Activated T-helper 1 cell treated with anti-CD3 and anti-CD28 coated beads, Interleukin-2, amount 50 U/mL, for 16 hours (primary cell): ENCODE data around the gene NCAM1.

ENCODE experiments used
- DNase-seq, 2 donors: peaks; one replicate each; pipeline ENCODE4 v3.0.0-alpha.2; 2020; ENCODE audit warnings: low read depth in 1 of 2, low spot score in 1 of 2

The NCAM1 gene

DNA sequence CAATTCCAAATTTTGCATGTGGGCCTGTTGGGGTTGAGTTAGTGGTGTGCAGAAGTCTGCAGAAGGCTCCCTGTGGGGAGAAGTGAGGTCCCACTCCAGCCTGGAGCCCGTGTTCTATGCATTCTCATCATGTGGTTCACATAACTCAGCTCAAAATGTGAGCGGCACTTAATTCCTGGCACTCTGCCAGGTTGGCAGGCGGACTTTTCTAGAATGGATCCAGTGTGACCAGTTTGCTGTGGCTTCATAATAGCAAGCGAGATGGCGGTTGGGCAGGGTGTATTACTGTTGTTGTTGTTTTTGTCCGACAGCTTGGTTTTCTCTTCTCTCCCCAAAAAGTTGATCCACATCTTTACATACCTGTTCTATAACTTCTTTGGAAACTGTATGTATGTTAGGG is 206.4 kb downstream of the NCAM1 start:
- no peak for DNase-seq

DNA sequence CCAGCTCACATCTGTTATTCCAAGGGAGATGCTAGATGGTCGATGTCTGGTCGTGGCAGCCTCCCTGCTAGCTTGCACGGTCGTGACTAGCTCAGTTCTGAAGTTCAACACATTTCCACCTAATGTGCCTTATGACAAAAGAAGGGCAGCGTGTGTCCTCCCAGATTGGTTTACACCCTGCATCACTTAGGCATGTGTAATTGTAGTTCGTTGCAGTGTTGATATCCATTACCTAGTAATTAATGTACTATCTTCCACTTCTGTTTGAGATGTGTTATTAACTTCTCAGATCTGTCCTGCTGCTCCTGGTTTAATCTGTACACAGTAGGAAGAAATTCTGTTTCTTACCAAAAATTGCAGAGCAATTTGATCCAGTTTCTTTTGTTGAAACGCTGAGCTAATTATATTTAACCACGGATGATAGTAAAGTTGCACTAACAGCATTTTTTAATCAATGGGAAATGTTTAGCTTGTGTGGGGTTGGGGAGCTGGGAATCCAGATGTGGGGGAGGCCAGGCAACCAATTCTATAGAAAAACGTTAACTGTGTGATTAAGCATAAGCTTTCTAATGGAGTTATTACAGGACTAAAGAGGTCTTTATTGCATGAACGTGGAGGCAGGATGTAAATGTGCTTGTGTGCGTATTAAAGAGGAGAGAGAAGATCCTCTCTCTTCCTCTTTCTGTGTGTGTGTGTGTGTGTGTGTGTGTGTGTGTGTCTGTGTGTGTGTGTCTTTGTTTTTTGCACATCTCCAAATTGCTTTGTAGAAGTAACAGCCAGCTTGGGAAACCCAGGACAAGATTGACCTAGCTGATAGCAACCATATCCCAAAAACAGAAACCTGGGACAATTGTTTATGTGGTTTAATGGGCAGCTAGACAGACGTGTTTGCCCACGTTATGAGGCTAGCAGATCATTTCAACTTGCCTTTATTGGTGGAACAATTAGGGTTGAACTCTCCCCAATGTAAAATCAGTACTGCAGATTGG is 207.4 kb downstream of the NCAM1 start:
- no peak for DNase-seq

DNA sequence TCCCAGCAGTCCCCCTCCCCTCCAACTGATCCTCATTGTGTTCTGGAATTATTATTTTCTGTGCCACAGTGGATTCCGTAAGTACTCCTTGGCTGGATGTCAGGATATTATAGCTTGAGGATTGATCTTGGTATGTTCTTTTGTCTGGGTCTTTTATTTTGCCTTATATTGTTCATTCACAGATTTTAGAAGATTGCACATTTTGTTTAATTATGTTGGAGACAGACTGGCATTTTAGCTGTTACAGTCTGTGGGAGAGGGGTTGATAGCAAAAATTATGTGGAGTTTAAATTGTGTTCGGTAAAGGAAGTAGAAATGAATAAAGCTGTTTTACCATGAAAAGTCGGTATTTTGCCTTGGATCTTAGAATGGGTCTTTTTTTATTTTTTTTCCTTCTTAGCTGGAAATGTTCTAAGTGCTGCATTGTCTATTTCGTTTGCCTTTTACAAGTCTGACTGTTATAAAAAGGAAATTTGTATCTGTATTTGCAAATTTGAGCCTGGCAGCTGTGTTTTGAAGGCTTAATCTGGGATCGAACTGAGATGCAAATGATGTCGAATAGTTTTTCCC is 211.2 kb downstream of the NCAM1 start:
- DNase-seq, result no peak

DNA sequence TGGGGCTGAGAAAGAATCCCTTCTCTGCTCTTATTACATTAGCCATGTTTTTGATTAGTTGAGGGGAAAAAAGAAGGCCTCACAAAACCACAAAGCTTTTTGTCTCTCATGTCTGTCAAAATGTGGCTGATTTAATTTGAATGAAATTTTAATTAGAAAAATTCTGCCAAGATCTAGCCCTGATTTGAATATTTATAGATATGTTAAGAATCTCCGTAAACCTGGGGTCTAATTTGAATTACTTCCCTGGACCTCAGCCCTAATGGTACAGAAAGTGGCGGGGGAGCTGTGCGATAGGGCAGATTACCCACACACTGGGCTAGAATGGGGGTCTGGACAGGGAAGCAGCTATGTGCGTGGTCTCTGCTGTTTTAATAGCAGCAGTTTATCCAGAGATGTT is 211.9 kb downstream of the NCAM1 start:
- no peak for DNase-seq

DNA sequence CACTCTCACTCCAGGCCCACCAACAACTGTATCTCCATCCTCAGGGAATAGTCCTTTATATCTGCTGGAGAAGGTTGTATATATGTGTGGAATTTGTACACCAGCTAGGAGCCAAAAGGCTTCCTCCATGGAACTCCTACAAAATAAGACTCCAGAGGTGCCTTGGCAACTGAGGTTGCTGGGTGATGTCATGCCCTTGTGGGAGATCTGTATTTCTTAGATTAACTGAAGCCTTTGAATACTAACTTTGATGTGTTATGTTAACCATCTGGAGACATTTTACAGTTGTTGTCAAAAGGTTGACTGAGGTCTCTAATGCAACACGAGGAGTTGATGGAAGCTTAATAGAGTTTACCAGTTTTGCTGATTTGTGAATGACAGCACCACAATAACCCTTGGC is 213.7 kb downstream of the NCAM1 start:
- DNase-seq, result no peak

DNA sequence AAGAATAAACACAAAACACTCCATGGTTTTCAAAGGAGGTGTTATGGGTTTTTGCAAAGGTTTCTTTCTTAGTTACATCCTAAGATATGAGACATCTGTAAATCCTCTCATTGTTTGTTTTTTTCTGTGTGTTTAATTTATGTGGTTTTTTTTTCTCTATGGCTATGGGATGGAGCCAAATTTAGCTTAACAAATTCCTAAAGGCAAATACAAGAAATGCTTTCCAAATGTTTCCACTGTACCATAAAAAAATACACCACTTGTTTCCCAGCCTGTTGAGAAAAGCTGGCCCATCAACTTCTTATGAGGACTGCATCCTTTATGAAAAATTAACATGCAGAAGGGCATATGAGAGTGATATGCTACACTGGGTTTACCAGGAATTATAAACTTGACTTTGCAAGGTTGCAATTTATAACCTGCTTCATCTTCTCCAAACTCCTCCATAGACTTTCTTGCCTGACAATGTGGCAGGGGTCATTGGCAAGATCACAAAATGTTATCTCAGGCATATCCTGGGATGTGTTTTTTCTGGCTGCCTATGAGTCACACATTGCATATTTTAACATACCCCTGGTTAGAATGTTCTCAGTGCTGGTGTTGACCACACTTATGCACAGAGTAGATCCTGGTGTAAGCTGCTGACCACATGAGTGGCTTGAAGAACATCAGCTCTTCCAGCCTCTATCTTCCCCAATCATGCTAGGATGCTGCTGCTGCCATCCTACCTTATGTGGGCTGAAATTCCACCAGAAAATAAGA is 215.6 kb downstream of the NCAM1 start:
- DNase-seq, result no peak

DNA sequence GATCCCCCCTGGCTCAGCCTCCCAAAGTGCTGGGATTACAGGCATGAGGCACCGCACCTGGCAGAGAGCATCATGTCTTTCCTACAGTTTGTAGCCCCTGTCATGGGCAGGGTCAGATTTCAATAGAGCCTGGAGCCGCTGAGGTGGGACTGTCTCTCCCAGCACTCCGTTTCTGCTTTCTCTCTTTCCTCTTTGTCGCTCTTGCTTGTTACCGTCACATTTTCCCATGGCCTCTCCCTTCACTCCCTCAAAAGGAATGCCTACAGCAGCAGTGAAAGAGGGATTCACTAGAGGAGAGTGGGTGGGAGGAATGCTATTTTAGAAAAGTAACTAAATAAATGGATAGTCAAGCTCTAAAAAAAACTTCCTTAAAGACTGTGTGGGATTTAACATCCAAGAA is 216.5 kb downstream of the NCAM1 start:
- DNase-seq, result no peak

DNA sequence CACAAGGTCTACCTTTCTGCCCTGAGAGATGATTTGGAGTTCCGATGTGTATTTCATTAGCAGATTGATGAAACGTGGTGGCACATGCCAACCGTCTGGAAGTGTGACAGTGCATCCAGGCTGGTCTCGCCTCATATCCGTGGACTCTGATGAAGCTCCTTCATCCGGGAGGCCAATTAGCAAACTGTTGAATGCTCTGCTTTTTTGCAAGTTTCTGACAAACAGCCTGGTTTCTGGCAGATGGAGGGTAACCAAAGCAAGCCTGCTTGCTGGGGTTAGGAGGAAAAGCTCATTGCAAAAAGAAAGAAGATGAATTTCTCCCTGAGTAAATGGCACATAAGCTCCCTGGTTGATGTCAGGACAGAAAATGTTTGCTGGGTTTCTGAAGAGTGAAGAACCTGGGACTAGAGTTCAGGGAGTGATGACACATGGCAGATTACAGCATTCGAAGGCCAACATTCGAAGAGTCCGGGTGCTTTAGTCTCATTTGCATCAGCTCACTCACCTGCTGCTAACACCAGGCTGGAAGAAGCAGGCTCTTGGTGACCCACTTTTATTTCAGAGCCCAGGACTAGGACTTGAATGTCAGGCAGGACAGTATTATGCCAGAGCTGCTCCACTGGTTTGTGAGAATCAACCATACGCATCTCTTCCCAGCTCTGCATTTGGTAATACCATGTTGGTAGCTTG is 217.3 kb downstream of the NCAM1 start:
- DNase-seq, result no peak

DNA sequence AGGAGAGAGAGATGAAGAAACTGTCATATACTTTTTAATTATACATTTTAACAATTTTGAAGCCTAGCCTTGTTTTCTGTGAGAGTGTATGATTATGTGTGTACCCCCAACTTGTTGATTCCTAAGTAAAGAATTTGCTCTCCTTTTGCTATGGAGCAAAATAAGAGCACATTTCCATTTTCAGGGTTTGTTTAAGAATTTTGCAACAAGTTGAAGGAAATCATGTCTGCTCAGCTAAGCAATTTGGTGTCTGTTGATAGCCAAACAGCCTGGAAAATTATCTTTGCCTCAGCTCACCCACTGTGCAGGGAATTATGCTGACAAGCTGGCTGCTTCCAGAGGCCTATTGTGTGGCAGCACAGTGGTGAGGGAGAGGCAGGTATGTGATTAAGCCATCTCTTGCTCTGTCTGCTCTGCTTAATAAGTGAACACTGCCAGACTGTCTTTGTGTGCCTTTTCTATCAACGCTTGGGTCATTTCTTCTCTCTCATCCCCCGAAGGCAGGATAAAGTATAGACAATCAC is 218.0 kb downstream of the NCAM1 start:
- DNase-seq, result no peak

DNA sequence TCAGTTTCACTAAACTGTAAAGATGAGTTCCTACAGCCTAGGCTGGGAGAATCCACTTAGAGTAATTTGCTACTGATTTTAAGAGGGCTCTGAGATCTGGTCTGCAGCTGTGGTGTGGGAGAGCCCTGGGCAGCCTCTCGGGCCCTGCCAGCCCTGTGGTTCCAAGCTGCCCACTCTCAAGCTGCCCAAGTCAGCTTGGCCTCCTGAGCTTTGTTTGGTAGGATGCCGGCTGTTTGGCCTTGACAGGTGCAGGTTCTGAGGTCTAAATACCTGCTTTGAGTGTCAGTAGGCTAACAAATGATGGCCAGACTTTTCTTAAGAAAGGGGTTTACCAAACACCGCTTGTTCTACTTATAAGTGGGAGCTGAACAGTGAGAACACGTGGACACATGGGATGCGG is 219.9 kb downstream of the NCAM1 start:
- DNase-seq, result no peak

DNA sequence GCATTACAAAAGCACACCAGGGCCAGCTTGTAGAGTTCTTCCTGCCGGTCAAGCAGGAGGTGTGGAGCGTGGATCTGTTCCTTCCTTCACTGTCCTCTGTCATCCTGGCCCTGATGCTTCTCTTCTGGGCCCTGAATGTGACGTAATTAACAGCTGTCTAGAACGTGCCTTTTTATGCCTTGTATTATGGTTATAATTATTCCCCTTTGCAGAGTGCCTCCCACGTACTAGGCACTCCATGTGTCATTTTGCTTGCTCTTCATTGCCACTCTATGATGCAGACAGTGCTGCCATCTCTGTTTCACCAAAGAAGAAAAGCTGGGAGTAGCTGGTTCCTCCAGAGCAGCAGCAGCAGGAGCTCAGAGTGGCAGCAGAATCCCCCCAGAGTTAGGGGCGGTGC is 221.1 kb downstream of the NCAM1 start:
- DNase-seq, result no peak

DNA sequence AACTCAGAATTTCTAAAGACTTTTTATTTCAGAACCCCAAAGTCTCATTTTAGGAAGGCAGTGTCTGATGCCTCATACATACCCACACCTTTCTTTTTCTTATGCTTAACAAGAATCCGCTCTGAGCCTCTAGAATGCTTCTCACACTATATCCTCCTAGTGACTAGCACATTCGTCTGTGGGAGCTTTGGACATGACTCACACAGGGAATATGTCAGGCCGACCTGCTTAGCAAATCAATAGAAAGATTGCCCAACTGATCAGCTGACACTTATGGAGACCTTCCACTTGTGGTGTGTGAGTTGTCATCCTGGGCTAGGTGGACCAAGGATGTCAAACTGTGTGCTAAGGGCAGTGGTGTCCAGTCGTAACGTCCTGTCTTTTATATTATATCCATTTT is 223.3 kb downstream of the NCAM1 start:
- no peak for DNase-seq

DNA sequence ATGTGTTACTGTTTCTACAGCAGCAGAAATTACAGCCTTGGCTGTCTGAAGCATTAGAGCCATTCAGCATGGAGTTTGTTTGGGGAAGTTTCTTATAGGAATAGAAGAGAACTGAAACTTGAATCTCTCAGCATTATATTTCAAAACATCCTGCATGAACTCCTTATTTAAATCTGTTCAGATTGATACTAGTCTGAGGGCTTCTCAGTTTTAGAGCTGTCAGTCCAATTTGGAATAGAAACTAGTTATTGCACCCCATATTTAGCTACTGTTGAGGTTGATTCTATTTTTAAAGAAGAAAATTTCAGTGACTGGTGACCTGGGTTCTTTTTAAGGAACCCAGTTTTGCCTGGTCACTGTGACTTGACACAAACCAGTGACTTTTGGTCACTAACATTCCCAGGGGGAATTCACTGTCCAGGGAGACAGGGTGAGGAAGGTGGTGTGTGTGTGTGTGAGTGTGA is 227.2 kb downstream of the NCAM1 start:
- no peak for DNase-seq

DNA sequence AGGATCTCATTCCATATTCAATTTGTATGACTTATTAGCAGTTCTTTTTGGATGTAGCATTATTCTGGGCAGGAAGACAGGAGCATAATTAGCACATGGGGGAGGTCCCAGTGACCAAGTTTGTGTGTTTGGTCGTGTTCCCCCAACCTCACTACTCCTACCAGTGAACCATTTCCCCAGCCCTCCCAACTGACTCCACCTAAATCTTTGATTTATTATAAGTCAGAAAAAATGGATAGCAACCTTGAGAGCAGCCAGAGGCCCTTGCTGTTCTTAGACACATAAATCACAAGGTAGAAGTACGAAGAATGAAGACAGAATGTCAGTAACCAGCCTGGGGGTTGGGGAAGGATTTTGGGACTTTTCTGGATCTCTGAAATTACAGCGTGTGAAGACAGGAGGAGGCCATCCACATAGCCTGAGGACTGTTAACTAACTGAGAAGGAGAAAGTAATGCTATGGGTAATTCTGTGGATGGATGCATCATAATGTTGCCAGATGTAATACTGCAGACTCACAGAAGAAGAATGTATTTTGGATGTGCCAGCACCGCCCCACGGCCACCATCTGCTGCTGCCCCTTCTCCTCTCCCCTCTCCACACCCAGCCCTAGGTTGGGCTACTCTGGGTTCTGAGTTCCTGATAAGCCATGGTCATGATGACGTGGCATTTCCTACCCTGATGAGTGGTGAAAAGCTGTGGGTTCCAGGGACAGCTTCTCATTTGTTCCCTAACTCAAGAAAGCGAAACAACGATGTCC is 228.9 kb downstream of the NCAM1 start:
- DNase-seq, result no peak

DNA sequence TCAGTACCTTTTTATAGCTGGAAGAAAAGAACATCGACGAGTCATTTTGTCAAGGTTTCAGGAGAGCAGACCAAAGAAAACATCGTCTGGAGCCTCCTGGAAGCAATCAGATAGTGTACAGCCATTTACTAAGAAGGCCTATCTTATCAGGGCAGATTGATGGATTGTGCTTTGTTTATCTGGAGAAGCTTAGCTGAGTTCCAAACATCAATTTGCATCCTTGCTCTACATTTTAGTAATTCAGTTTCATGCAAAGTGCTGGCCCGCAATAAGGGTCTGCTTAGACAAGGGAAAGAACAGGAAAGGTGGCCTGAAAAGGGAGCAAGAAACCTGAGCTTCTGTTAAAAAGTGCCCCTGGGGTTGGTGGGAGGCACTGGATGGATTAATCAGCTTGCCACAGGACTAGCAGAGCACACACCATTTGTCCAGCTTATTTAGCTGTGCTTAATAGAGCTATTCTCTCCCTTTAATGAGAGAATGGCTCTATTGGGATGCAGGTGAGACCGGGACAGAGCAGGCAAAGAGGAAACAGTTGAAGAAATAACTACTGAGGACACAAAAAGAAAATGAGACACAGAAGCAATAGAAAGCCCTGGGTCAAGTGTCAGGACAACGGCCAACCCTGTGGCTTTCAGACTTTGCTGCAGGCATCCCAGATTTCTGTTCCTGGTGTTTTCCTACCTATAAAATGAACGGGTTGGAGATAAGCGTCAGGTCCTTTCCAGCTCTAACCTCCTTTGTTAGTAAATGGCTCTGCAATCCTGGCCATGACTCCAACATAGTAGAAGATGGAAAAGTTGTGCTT is 231.1 kb downstream of the NCAM1 start:
- DNase-seq, result no peak

DNA sequence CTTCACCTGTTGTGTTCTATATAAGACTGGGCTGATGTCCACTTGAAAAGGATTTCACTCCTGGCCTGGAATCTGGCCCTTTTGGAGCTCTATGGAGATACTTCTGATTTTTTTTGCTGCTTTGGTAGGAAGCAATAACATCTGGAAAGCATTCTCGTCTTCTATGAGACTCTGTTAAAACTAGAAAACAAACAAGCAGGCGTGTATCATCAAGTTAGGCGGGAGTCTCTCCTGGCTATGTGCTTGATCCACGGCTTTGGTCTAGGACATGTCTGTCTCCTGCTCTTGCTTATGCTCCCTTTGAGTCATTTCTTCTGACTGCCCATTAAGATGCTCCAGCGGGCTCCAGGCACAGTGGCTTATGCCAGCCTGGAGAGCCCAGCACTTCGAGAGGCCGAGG is 231.8 kb downstream of the NCAM1 start:
- DNase-seq, result no peak

DNA sequence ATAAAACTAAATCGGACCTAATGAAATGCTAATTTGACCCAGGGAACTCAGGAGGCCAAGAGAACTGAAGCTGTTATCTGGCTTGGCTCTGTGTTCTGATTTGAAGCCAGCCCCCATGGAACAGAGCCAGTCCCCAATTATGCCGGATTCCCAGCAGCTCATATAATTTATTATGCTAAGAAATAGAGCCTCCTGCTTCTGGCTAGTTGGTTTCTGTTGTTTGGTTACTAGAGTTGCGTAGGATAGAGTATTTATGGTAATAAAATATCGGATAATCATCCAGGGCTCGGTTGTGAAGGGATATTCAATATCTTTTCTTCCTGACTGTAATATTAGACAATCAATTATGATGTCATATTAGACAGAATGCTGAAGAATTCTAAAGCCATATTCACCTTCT is 232.7 kb downstream of the NCAM1 start:
- DNase-seq, result no peak

DNA sequence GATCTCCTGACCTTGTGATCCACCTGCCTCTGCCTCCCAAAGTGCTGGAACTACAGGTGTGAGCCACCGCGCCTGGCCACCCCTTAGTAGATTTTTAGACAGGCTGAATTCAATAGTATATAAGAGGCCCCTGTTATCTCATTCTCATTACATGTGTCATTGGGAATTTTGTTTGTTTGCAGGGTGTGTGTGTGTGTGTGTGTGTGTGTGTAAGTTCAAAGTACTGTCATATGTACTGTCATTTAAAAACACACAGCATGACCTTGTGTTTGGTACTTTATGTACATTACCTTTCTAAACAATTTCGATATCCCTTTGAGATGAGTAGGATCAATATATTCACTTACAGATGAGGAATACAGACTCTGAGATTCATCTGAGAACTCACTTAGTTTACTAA is 234.5 kb downstream of the NCAM1 start:
- DNase-seq, result no peak

DNA sequence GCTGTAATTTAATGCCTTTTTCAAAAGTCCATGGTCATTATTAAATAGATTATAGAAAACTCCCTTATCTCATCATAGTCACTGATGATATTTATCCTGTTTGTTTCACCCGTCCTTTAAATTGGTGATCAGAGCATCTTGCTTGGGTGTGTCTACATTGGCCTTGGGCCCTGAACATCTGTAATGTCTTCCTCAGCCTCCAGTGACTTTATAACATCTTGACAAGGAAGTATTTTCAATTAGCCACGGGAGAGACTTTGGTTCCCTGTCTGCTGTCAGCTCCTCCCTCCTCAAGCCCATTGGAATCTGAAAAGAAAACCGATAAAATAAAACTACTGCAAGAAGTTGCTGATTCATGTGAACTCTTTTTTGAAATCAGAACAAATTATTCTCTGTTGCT is 236.2 kb downstream of the NCAM1 start:
- DNase-seq, result no peak
